ENCODE measurements around the gene PCDH19.

The PCDH19 gene

GRCh38 chrX:100349391-100349790 lies 60.7 kb downstream of the PCDH19 start:
- Histone ChIP-seq H3K4me3 (no peak overlapping the region), H3K27ac (no peak overlapping the region)
- DNase-seq (ENCODE audit: low spot score): no peak
- TF ChIP-seq, protein P1, sequence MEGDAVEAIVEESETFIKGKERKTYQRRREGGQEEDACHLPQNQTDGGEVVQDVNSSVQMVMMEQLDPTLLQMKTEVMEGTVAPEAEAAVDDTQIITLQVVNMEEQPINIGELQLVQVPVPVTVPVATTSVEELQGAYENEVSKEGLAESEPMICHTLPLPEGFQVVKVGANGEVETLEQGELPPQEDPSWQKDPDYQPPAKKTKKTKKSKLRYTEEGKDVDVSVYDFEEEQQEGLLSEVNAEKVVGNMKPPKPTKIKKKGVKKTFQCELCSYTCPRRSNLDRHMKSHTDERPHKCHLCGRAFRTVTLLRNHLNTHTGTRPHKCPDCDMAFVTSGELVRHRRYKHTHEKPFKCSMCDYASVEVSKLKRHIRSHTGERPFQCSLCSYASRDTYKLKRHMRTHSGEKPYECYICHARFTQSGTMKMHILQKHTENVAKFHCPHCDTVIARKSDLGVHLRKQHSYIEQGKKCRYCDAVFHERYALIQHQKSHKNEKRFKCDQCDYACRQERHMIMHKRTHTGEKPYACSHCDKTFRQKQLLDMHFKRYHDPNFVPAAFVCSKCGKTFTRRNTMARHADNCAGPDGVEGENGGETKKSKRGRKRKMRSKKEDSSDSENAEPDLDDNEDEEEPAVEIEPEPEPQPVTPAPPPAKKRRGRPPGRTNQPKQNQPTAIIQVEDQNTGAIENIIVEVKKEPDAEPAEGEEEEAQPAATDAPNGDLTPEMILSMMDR (IDR thresholded peaks at IDR 0.05): no peak

- Histone ChIP-seq H3K4me3 (no peak overlapping the region), H3K27ac (no peak overlapping the region)
- DNase-seq (ENCODE audit: low spot score): no peak
- TF ChIP-seq, protein P1 (IDR thresholded peaks at IDR 0.05): no peak
These were observed 68.9 kb downstream of the PCDH19 start for GRCh38 chrX:100341142-100341510.

DNA sequence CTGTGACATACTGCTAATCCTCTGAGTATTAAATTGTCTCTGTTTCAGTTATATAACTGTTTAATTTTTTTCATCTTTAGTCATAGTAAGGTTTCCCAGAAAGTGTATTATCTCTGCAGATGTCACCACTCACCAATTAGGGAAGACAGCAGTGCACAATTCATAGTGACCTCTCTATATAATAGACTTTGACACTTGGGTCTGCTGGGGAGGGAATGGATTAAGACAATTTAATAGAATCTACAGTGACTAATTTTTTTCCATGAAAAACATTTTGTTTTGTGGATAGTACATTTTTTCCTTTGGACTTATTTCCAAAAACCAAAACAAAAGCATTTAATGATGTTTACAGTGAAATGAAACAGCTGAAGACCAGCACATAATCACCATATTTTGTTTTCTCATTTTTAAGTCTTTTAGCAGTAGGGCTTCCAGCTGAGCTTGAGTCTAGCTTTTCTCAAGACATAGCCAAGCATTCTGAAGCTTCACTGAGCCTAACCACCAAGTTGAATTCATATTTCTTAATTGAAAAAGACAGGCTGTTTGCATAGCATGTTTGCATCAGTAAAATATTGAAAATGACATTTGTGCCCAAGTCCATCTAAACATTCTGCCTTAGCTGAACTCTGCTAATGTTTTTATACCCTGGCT lies 69.5 kb downstream of the PCDH19 start:
- Histone ChIP-seq H3K4me3 (no peak overlapping the region), H3K27ac (no peak overlapping the region)
- no peak for DNase-seq (ENCODE audit: low spot score)
- TF ChIP-seq, protein P1 (IDR thresholded peaks at IDR 0.05): no peak

DNA sequence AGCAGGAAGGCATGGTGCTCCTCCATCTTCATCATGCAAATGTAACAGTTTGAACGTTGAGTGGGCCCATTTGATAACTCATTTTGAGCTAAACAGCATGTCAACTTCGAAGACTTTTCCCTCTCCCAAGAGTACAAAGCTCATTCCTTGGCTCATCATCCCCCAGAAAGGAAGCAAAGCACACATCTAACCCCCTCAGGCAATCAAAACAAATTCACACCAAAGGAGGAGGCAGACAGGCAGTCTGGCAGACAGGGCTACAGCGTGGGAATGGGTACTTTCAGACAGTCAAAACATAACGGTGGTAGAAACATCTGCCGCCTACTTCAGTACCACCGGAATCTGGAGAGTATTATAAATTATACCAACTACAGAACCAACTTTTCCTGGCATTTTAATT lies 81.7 kb downstream of the PCDH19 start:
- Histone ChIP-seq H3K4me3 (no peak overlapping the region), H3K27ac (no peak overlapping the region)
- TF ChIP-seq, protein P1 (IDR thresholded peaks at IDR 0.05): no peak
- no peak for DNase-seq (ENCODE audit: low spot score)

- H3K27ac ChIP-seq: no peak overlapping the region
- no peak for DNase-seq (ENCODE audit: low spot score)
- TF ChIP-seq, protein P1 (IDR thresholded peaks at IDR 0.05): no peak
- H3K4me3 ChIP-seq: no peak overlapping the region
These were observed 90.4 kb downstream of the PCDH19 start for GRCh38 chrX:100319716-100320115.

GRCh38 chrX:100316987-100317386 lies 93.1 kb downstream of the PCDH19 start:
- no peak overlapping the region for H3K4me3 ChIP-seq
- no peak overlapping the region for H3K27ac ChIP-seq
- TF ChIP-seq, protein P1 (IDR thresholded peaks at IDR 0.05): no peak
- no peak for DNase-seq (ENCODE audit: low spot score)

GRCh38 chrX:100315566-100315965 lies 94.5 kb downstream of the PCDH19 start:
- no peak overlapping the region for H3K4me3 ChIP-seq
- no peak for DNase-seq (ENCODE audit: low spot score)

More at GRCh38 chrX:100315566-100315965, 94.5 kb downstream of the PCDH19 start:
- TF ChIP-seq, protein P1 (IDR thresholded peaks at IDR 0.05): no peak
- no peak overlapping the region for H3K27ac ChIP-seq
